HG02885 (cell line): ENCODE data around the gene ST3GAL3.

Source experiments
- ATAC-seq: cut with Tn5 transposase; IDR thresholded peaks from one replicate; pipeline ENCODE4 v1.9.1; 2021; ENCODE audit warnings: mild to moderate bottlenecking; ENCODE audit not compliant: unreplicated experiment, poor library complexity

Gene ST3GAL3

DNA sequence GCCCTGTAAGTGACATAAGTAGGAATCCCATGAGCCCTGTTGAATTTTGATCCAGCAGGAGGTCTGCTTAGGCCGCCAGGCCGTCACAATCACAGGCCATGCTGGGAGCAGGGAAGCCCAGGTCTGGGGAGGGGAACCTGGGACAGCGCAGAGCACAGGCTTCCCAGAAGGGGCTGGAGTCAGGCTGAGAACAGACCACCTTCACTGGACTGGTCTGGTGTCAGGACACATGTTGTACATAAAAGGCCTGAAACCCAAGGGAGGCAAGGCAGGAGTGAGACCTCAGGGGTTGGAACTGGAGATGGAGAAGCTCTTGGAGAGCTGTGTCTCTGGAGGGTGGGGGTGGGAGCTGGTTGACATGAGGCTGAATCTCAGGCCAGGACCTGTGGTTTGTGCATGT lies 163.0 kb downstream of the ST3GAL3 start:
- ATAC-seq: no peak

DNA sequence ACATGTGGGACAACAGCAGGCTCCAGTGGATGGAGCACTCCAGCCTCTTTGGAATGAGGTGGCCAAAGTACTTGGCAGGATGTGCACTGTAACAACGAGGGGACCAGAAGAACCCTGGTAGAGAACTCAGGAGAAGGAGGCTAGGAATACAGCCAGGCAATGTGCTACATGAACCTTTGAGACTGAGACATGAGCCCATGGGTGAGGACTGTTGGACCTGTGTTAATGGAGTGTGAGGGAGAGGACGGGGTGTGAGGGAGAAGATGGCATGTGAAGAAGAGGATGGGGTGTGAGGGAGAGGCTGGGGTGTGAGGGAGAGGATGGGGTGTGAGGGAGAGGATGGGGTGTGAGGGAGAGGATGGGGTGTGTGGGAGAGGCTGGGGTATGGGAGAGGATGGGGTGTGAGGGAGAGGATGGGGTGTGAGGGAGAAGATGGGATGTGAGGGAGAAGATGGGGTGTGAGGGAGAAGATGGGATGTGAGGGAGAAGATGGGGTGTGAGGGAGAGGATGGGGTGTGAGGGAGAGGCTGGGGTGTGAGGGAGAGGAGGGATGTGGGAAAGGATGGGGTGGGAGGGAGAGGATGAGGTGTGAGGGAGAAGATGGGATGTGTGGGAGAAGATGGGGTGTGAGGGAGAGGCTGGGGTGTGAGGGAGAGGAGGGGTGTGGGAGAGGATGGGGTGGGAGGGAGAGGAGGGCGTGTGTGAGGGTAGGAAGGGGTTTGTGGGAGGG lies 164.0 kb downstream of the ST3GAL3 start:
- ATAC-seq: no peak

DNA sequence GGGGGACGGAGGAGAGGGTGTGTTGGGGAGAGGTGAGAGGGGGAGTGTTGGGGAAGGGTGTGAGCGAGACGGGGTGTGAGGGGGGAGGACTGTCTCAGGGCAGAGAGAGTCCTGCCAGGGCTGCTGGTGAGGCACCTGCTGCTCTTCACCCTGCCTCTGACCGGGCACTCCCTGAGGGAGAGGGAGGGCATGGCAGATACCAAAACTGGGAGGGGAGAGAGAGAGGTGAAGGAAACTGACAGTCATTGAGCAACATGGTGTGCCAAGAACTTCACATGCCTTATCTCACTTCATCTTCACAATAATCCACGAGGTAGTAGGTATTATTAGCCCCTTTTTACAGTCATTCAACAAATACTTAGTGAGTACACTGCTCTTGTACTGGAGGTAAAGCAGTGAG lies 164.9 kb downstream of the ST3GAL3 start:
- ATAC-seq: no peak

DNA sequence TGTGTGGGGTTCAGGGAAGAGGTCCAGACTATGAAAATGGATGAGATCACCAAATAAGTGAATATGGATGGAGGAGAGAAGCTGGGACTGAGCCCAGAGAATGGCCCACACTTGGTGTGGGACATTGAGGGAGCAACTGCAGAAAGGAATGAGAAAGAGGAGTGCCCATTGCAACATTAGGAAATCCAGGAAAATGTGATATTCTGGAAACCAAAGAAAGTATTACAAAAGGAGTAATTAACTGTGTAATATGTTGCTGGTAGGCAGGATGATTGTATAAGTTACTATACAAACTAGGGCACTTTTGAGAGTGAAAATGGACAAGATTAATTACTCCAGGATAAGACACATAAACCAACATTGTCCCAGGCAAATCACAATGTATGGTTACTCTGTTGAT lies 166.5 kb downstream of the ST3GAL3 start:
- ATAC-seq: no peak

DNA sequence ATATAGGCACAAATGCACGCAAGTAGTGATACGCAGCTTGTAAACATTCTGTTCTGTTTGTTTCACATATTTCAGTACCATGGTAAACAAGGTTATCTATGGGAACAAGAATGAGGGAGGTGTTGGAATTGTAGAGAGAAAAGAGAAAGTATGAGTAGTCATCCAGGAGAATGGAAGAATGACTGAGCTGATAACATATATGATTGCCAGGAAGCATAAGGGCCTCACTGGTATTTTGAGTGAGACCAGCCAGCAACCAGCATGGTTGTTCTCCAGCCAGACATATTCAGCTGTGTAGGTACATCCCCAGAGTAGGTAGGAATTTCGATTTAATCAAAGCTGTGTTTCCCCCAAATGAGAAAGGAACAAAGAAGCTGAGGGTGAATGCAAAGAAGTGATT lies 167.4 kb downstream of the ST3GAL3 start:
- ATAC-seq: no peak

DNA sequence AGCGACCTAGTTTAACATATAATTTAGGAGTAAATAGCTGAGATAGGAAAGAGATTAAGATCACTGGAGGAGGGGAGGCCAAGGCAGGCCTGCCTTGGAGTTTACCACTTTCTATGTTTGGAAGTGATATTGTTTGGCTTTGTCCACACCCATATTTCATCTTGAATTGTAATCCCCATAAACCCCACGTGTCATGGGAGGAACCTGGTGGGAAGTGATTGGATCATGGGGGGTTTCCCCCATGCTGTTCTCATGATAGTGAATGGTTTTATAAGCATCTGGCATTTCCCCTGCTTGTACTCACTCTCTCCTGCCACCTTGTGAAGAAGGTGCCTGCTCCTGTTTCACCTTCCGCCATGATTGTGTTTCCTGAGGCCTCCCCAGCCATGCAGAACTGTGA lies 168.0 kb downstream of the ST3GAL3 start:
- no peak for ATAC-seq

DNA sequence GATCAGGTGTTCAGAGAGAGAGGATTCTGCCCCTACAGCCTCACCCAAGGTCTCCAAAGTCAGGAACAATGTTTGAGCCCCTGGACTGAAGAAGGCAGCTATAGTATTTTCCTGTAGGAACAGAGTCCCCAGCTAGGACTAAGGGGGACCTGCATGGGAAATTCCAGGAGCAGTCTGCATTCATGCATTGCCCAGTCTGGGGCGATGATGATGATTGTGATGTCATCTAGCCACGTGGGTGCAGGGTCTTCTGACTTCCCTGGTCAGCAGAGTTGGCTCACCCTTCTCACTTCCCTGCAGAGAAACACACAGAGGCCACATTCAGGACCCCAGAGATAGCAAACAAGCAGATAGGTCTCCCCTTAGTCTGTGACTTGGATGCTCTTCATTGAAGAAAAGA lies 169.8 kb downstream of the ST3GAL3 start:
- no peak for ATAC-seq

DNA sequence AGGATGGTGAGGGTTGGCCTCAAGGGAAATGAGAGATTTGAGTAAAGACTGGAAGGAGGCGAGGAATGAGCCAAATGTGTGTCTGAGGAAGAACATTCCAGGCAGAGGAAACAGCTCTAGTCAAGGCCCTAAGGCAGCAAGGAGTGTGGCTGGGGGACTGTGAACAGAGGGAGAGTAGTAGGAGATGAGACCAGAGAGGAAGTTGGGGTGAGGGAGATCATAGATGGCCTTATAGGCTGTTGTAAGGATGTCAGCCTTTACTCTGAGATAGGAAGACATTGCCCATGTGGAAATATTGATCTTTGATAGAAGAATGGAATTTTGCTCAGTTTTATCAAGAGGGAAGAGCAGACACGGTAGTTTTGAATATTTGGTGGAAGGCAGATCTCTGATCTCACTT lies 171.1 kb downstream of the ST3GAL3 start:
- ATAC-seq: no peak

DNA sequence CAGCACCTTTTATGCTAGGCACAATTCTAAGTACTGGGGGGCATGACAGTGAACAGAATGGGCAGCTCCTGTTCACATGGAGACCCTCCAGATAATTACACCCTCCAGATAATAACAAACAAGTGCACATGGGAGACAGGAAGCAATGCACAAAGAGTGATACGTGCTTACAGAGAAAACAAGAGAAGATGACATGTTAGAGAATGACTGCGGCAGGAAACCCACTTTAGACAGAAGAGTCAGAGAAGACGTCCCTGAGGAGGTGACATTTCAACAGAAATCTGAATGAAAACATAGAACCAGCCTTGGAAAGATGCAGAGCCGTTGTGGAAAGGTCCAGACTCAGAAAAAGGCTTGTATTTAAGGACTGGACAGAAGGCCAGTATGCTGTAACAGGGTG lies 171.5 kb downstream of the ST3GAL3 start:
- no peak for ATAC-seq

DNA sequence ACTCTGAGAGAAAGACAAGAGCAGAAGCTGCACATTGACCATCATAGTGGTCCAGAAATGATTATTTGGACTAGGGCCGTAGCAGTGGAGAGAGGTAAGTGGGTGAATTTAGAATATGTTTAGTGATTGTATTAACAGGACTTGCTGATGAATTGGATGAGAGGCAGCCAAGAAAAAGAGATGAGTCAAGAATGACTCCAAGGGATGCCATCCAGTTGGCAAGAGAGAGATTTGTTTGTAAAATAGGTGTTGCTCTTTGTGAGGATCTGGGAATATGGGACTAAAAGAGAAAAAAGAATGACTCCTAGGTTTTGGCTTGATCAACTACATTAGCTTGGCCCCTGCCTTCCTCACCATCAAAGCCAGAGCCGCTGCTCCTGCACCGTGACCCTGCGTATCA lies 172.1 kb downstream of the ST3GAL3 start:
- no peak for ATAC-seq

DNA sequence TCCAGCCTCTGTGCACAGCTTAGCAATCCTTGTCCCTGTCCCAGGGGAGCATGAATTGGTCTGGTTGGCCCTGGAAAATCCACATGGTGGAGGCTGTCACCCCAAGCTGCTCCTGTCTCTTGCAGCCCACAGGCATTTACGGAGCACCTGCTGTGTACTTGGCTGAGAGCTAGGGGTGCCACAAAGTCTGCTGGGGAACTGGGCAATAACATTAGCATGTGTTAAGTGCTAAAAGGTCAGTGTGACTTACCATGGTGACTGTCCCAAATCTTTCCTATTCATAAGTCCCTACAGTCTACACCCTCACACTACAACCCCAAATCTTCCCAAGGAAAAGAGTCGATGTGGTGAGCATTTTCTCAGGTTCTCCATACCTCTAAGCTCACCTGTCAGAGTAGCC lies 172.7 kb downstream of the ST3GAL3 start:
- no peak for ATAC-seq

DNA sequence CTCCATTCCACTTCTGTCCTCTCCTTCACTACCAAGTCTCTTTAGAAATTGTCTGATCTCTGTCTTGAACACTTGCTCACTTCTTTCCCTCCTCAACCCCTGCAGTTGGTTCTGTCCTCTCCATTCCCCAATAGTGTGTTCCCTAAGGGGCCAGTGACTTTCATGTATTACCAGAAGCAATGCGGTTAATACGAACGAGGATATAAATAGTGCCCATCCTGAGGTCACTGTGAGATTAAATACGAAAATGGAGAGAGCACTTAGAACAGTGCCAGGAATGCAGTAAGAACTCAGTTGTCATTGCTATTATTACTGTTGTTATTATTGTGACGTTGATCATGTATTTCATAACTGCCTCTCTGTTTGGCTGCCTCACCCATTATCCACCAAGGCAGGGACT lies 173.3 kb downstream of the ST3GAL3 start:
- no peak for ATAC-seq

DNA sequence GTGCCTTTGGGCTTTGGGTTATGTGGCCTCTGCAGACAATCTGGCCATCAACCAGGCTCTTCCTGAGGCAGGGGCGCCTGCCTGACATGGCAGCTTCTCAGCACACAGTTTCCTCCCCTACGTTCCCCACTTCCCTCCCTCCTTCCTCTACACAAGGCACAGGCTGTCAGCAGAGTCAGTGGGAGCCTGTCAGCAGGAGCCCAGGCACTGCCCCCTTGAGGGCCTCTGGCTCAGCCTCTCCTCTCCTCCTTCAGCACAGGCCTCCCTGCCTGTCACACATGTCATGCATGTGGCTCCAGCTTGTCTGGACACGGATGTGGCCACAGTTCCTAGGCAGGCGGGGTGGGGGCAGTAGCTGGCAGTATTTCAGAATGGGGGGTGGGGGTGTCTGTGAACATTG lies 174.1 kb downstream of the ST3GAL3 start:
- ATAC-seq: no peak

DNA sequence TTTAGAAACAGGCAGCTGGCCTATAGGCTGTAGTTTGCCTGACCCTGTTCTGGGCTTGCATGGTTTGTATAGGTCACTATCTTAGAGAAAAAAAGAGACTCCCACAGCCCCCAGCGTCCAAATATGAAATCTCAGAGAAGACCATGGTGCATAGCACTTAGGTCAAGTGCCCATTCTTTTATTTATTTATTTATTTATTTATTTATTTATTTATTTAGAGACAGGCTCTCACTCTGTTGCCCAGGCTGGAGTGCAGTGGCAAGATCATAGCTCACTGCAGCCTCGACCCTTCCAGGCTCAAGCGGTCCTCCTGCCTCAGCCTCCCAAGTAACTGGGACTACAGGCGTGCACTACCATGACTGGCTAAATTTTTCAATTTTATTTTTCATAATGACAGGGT lies 175.4 kb downstream of the ST3GAL3 start:
- ATAC-seq: no peak

DNA sequence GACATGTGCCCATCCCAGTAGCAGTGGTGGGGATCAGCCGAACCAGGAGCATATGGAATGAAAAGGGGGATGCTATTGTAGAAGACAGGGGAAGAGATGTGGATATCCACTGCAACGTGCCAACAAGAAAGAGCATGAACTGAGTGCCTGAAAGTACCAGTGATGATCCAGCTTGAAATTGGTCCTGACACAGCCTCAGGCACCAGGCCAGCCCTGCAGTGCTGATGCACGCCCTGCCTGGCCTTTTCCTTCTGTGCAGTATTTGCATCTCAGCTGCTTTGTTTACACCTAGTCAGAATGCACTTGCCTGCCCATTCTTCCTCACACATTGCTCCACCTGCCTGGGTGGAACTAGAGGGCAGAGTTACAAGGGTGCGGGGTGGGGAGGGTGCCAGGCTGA lies 176.0 kb downstream of the ST3GAL3 start:
- no peak for ATAC-seq

DNA sequence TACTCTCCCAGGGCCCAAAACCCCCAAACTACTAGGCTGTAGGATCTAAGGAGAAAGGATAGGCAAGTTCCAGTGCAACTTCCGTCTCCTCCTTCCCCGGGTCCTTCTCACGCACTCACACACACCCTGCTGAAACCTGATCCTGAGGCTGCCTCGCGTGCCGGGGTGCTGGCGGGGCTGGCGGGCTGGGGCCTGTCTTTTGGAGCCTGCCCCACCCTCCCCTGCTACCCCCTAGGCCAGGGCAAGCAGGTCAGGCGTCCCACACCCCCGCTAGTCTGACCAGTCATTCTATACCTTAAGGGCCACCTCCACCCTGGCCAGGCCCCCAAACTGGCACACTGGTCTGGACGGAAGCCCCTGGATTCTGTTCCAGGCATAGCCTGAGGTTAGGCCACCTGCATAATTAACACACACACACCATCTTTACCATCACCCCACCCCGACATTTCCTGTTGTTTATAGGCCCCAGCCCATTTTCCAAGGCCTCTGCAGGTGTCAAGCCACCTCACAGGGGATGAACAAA lies 178.0 kb downstream of the ST3GAL3 start:
- no peak for ATAC-seq

DNA sequence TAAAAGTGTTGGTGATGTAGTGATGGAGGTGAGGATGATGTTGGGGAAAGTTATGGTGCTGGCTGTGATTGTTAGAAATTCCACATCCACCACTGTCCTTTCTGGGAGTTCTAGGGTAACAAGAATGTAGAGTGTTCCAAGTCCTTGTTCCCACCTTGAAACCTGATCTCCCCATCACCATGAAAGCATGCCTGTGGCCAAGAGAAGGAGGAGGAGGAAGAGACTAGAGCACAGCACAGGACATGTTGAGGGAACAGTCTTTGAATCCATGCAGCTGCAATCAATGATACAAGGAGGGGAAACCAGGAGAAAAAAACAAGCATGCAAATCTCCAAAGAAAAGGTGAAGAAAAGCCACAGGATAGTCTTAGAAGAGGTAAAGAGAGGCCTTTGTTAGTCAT lies 180.4 kb downstream of the ST3GAL3 start:
- no peak for ATAC-seq

DNA sequence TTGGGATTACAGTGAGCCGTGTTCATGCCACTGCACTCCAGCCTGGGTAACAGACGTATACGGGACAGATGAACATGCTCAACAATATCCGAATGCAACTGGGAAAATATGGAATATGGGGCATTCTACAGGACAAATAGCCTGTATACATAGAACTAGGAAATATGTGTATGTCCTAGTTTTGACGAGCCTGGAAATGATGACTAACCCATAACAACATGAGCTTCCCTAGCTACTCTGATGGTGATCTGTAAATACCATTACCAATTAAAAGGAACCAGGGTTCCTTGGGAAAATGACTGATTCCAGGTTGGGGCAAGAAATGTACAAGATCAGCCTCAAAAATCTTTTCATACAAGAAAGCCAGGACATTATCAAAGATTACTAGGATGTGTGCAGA lies 183.5 kb downstream of the ST3GAL3 start:
- ATAC-seq: no peak

DNA sequence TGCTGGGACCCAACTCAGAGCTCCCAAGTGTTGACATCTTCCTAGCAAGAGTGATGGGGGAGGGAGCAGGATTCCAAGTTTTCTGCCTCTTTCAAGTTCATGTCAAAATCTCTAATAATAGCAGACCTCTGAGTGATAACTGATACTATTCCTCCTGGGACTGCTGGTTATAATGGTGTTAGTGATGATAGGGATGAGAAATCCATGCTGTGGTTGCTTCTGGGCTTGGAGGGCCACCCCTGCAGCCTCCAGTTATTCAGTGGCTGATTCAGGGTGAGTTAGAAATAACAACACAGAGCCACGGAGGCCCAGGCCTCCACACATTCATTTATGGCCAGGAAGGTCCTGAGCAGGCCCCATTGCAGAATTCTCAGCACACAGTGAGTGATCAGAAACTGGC lies 185.7 kb downstream of the ST3GAL3 start:
- ATAC-seq: no peak

DNA sequence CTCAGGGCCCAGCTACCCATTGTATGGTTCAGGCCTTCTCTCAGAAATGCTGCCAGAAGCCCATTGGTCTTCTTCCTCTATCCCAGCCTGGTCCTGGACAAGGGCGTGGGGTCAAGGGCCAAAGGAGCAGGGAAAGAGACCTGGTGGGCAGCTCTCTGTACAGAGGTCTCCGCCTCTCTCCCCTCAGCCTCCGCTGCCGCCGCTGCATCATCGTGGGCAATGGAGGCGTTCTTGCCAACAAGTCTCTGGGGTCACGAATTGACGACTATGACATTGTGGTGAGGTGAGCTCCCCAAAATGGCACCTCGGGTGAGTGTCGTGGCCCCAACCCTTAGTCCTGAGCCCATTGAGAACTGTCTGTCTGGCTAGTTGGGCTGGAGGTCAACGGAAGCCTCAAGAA lies 191.6 kb downstream of the ST3GAL3 start:
- no peak for ATAC-seq

DNA sequence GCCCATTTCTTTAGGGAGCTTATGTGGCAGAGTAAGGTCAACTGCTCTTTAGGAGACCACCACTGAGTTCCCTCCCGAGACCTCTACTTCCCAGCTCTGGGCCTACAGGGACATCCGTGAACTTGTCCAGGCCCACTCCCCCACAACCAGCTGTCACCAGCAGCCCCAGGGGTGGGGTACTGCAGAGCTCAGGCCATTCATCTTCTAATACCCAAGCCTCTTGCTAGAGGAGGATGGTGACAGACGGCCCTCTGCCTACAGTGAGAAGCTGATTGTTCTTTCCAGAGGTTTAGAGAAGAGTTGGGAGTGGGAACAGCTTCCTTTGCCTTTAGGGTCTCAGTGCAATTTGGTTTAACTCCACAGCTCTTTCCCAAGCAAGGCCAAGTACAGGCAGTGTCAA lies 193.1 kb downstream of the ST3GAL3 start:
- ATAC-seq: no peak

DNA sequence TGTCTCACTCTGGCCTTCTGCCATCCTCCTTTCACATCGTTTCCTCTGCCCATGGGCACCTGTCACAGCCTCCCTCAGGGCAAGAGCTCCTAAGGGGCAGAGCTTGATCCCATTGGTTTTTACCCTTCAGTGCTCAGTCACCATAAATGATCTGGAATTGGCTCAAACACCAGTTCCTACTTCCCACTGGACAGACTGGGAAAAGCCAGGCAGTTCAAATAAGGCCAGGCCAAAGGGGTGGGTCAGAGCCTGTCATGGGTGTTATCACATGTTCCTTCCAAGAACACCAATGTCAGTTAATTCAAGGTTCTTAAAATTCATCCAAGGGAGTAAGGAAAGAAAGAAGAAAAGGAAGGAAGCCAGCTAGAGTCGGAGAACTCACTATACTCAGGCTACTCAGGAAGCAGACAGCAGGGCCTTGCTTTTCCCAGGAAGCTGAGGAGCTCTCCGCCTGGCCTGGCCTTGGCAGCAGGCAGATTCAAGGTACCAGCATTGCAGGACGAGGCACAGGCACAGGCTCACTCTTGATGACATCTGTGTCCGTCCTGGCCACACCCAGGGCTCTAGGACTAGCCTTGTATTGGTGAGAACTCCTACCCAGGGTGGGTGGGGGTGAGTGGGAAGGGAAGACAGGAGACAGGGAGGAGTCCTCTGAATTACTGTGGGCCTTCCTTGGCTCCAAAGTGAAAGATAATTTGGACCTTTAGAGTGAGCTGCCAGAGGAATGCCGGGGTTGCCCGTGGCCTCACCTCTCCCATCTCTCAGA lies 194.0 kb downstream of the ST3GAL3 start:
- ATAC-seq: no peak
